GM19372 (cell line): ENCODE measurements around the gene BCCIP.

Experiments used
- ATAC-seq: cut with Tn5 transposase; IDR thresholded peaks from one replicate; pipeline ENCODE4 v1.9.1; 2021; ENCODE audit warnings: mild to moderate bottlenecking, low read depth, moderate library complexity; ENCODE audit not compliant: unreplicated experiment

The BCCIP gene

GRCh38 chr10:125822878-125823662, at the start of gene BCCIP, which contains the start of gene UROS:
TSS of gene BCCIP (plus strand) at chr10:125823546. CDS start at chr10:125823558, 12 bp downstream.
TSS of gene UROS (minus strand) at chr10:125823258. CDS start at chr10:125816499, 6,759 bp downstream.
- ATAC-seq, result peak; percentile 65

- no peak for ATAC-seq
These were observed 49.4 kb upstream of the BCCIP start for GRCh38 chr10:125773687-125774543.

- ATAC-seq, result no peak
These were observed 48.7 kb upstream of the BCCIP start for GRCh38 chr10:125774581-125775191.

- ATAC-seq, result no peak
These were observed 47.7 kb upstream of the BCCIP start, which contains the start of gene MMP21 for GRCh38 chr10:125775491-125776106. TSS of gene MMP21 (minus strand) at chr10:125775821. CDS start at chr10:125775821, 0 bp downstream.

GRCh38 chr10:125777806-125778205, 45.5 kb upstream of the BCCIP start:
- ATAC-seq, result no peak

- no peak for ATAC-seq
These were observed 44.8 kb upstream of the BCCIP start for GRCh38 chr10:125778556-125778955.

- no peak for ATAC-seq
These were observed 43.7 kb upstream of the BCCIP start for GRCh38 chr10:125779403-125780327.

- no peak for ATAC-seq
These were observed 42.0 kb upstream of the BCCIP start for GRCh38 chr10:125781374-125781773.

GRCh38 chr10:125782054-125782453, 41.3 kb upstream of the BCCIP start:
- no peak for ATAC-seq

GRCh38 chr10:125782616-125783015, 40.7 kb upstream of the BCCIP start:
- ATAC-seq, result no peak

GRCh38 chr10:125783408-125783807, 39.9 kb upstream of the BCCIP start:
- ATAC-seq, result no peak

GRCh38 chr10:125783957-125784356, 39.4 kb upstream of the BCCIP start:
- peak; percentile 82 for ATAC-seq

GRCh38 chr10:125785791-125786190, 37.6 kb upstream of the BCCIP start:
- no peak for ATAC-seq

GRCh38 chr10:125788156-125789034, 35.0 kb upstream of the BCCIP start:
- ATAC-seq, result no peak

- no peak for ATAC-seq
These were observed 30.7 kb upstream of the BCCIP start for GRCh38 chr10:125792342-125793300.

- ATAC-seq, result no peak
These were observed 28.2 kb upstream of the BCCIP start for GRCh38 chr10:125795128-125795527.

GRCh38 chr10:125795637-125796190, 27.6 kb upstream of the BCCIP start:
- ATAC-seq, result no peak
